H1 (cell line): ENCODE results near the gene COG4. TPM values are rescaled to one million over a fixed set of nuclear protein-coding genes. Genes with fewer than 3 reads are reported as not detected.

Experiments used
- CBX5 ChIP-seq: fragments of 300-800, 300-1000 bp; sonication (generic); IDR thresholded peaks from 2 replicates; pipeline ENCODE4 v1.7.1; 2016; ENCODE audit warnings: antibody characterized with exemption, low read length, low read depth
- CHD7 ChIP-seq: fragments of 300-600 bp; sonication (generic); IDR thresholded peaks from 2 replicates; pipeline ENCODE4 v1.7.1; 2012; ENCODE audit warnings: low read length, moderate library complexity, mild to moderate bottlenecking, inconsistent platforms; ENCODE audit not compliant: insufficient replicate concordance
- EGR1 ChIP-seq: IDR thresholded peaks from 2 replicates; pipeline ENCODE4 v1.6.1; 2011; ENCODE audit warnings: low read depth, low read length, borderline replicate concordance
- GABPA ChIP-seq: IDR thresholded peaks from 2 replicates; pipeline ENCODE4 v1.6.1; 2011; ENCODE audit warnings: mild to moderate bottlenecking, low read length, moderate library complexity, borderline replicate concordance; ENCODE audit not compliant: insufficient read depth
- HDAC6 ChIP-seq: IDR thresholded peaks from one replicate; pipeline ENCODE4 v1.7.1; 2012; ENCODE audit warnings: low read depth, mild to moderate bottlenecking, inconsistent platforms, low read length, moderate library complexity
- RAD21 ChIP-seq, 2 experiments: IDR thresholded peaks in 1 of 2; conservative IDR thresholded peaks in 1 of 2; 2 replicates each; pipeline ENCODE4 v1.6.1; 2011; ENCODE audit warnings: low read depth in 2 of 2, low read length in 2 of 2, improper control_type of control experiment in 1 of 2, inconsistent platforms in 1 of 2, mild to moderate bottlenecking in 1 of 2, moderate library complexity in 1 of 2
- SP4 ChIP-seq: IDR thresholded peaks from 2 replicates; pipeline ENCODE4 v1.6.1; 2012; ENCODE audit warnings: low read length, inconsistent platforms
- SUZ12 ChIP-seq: fragments of 200-600 bp; sonication (generic); IDR thresholded peaks from 2 replicates; pipeline ENCODE4 v1.6.1; 2012; ENCODE audit warnings: mild to moderate bottlenecking, inconsistent platforms, low read length, moderate library complexity, mixed read lengths
- polyA plus RNA-seq, 7 experiments: library from polyadenylated mRNA; depleted of rRNA in 3 of 7; stranded (reverse) in 5 of 7; unstranded in 2 of 7; fragments of >200 nt in 5 of 7; fragments of 200-250 nt in 2 of 7; gene quantifications; 1 replicate in 5 of 7; 2 replicates in 1 of 7; 4 replicates in 1 of 7; pipeline versions ENCODE4 v1.2.1 to v1.2.3, GENCODE V29; 2011 to 2013; ENCODE audit warnings: missing spikeins in 2 of 7, mixed read lengths in 2 of 7
- total RNA-seq: library from RNA; stranded (reverse); fragmentation: NEBNext Ultra II Directional; extraction: Animal tissue kit (Norgen Biotek cat#: 25700); gene quantifications from 2 replicates; pipeline ENCODE4 v1.2.1, GENCODE V29; 2021
- TF ChIP-seq, protein P1 (sequence below): IDR thresholded peaks from 2 replicates; pipeline ENCODE4 v1.6.1; 2011; ENCODE audit warnings: low read length, improper control_type of control experiment

Gene COG4
- total and polyA plus RNA-seq, 2 of the 8 experiments (the other 6 are each of a cell fraction or from before 2014, with no cell fraction given), result 46.1 to 50.2 TPM

DNA sequence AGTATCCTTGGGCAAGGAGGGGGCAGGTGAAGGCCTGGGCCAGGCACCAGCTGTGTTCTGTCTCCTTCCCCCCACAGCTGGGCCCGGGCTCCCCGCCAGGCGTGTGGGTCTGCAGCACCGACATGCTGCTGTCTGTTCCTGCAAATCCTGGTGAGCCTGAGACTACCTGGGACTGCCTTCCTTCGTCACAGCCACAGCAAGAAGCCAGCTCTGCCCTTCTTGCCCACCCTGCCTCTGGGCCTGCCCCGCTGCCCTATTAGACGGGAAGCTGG is 56.6 kb downstream of the COG4 start (continued):
- TF ChIP-seq CHD7 (no peak), EGR1 (no peak), CBX5 (no peak), GABPA (no peak), RAD21 (IDR thresholded peaks at IDR 0.05 in 1 of 2, conservative IDR thresholded peaks at IDR 0.05 in 1 of 2; ENCODE audit: low read depth in 2 of 2, low read length in 2 of 2) (no peak), SUZ12 (no peak), HDAC6 (no peak), SP4 (no peak)
- TF ChIP-seq, protein P1, sequence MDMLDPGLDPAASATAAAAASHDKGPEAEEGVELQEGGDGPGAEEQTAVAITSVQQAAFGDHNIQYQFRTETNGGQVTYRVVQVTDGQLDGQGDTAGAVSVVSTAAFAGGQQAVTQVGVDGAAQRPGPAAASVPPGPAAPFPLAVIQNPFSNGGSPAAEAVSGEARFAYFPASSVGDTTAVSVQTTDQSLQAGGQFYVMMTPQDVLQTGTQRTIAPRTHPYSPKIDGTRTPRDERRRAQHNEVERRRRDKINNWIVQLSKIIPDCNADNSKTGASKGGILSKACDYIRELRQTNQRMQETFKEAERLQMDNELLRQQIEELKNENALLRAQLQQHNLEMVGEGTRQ, result no peak
